ENCODE measurements around the gene SPTBN4. TPM values are rescaled to one million over a fixed set of nuclear protein-coding genes. Genes with fewer than 3 reads are reported as not detected.

SPTBN4 gene
- total RNA-seq, 1 experiment from 2014 or later: 0.63 TPM

GRCh38 chr19:40444000-40444824 lies 22.6 kb upstream of the SPTBN4 start, which contains the start of gene SERTAD3:
Gene SERTAD3, minus strand, starts transcription at chr19:40444335. Its CDS starts 2,255 bp downstream, at chr19:40442080.
- peaks cover 52% of the 10 kb centered on the region for H3K36me3 Mint-ChIP-seq (ENCODE audit: insufficient read depth, unreplicated experiment)
- H3K4me3 Mint-ChIP-seq (ENCODE audit: unreplicated experiment): peak within 1 kb of the TSS; percentile 100
- POLR2A ChIA-PET: interaction anchor here (0.5 to 10.0 kb wide), 22 partner anchors 10 to 273 kb away, joined by 3 to 125 read pairs (median 5); partner anchors contain the start of genes AKT2, BLVRB, C19orf47 and COQ8B
- H3K9me3 Mint-ChIP-seq (ENCODE audit: unreplicated experiment): no peaks in the 10 kb centered on the region
- BruUV-seq (replicated peaks): no TSS peak
- no peak for TF ChIP-seq CTCF (IDR thresholded peaks at IDR 0.05; ENCODE audit: unreplicated experiment)
- no peaks in the 10 kb centered on the region for H3K27me3 Mint-ChIP-seq (ENCODE audit: insufficient read depth, unreplicated experiment)
- H3K27ac Mint-ChIP-seq (ENCODE audit: low read depth, unreplicated experiment): peak within 1 kb of the TSS; percentile 92
- DNase-seq (ENCODE audit: unreplicated experiment): peak; percentile 96
- intact Hi-C loops (cut with micrococcal nuclease): loop anchor here (1.0 to 5.0 kb wide), 3 partner anchors 21 to 137 kb away; partner anchors contain the start of gene BLVRB
- H3K4me1 Mint-ChIP-seq (ENCODE audit: insufficient read depth, unreplicated experiment): peaks cover 22% of the 10 kb centered on the region
- CTCF ChIA-PET: interaction anchor here (0.5 to 2.5 kb wide), 4 partner anchors 18 to 70 kb away, joined by 3 to 18 read pairs (median 3); no protein-coding TSS in a partner anchor

- POLR2A ChIA-PET: interaction anchor here (0.6 to 10.0 kb wide), 15 partner anchors 9 to 999 kb away, joined by 3 to 125 read pairs (median 4); partner anchors contain the start of genes BLVRB and SERTAD1
These were observed 21.9 kb upstream of the SPTBN4 start for GRCh38 chr19:40444825-40445312.

GRCh38 chr19:40445780-40446262 lies 21.0 kb upstream of the SPTBN4 start:
- Mint-ChIP-seq H3K9me3 (ENCODE audit: unreplicated experiment) (no peaks in the 10 kb centered on the region), H3K36me3 (ENCODE audit: insufficient read depth, unreplicated experiment) (peaks cover 45% of the 10 kb centered on the region), H3K27ac (ENCODE audit: low read depth, unreplicated experiment) (no peak overlapping the region), H3K27me3 (ENCODE audit: insufficient read depth, unreplicated experiment) (no peaks in the 10 kb centered on the region), H3K4me3 (ENCODE audit: unreplicated experiment) (peak overlapping the region; percentile 61), H3K4me1 (ENCODE audit: insufficient read depth, unreplicated experiment) (peaks cover 21% of the 10 kb centered on the region)
- DNase-seq (ENCODE audit: unreplicated experiment): peak; percentile 59
- intact Hi-C loops (cut with micrococcal nuclease): loop anchor here (2.0 kb wide), 1 partner anchor 19 kb away; the partner anchor contains the start of gene BLVRB
- no peak for TF ChIP-seq CTCF (IDR thresholded peaks at IDR 0.05; ENCODE audit: unreplicated experiment)
- POLR2A ChIA-PET: interaction anchor here (1.3 to 10.0 kb wide), 5 partner anchors 11 to 23 kb away, joined by 4 to 125 read pairs (median 64); partner anchors contain the start of genes BLVRB and SERTAD1
- BruUV-seq (replicated peaks): no TSS peak
- CTCF ChIA-PET: interaction anchor here (0.9 to 1.2 kb wide), 2 partner anchors 17 to 25 kb away, joined by 5 read pairs; no protein-coding TSS in a partner anchor

More at GRCh38 chr19:40444825-40445312, 21.9 kb upstream of the SPTBN4 start:
- Mint-ChIP-seq H3K9me3 (ENCODE audit: unreplicated experiment) (no peaks in the 10 kb centered on the region), H3K27ac (ENCODE audit: low read depth, unreplicated experiment) (peak overlapping the region; percentile 92), H3K4me3 (ENCODE audit: unreplicated experiment) (peak overlapping the region; percentile 100), H3K36me3 (ENCODE audit: insufficient read depth, unreplicated experiment) (peaks cover 54% of the 10 kb centered on the region), H3K4me1 (ENCODE audit: insufficient read depth, unreplicated experiment) (peaks cover 22% of the 10 kb centered on the region), H3K27me3 (ENCODE audit: insufficient read depth, unreplicated experiment) (no peaks in the 10 kb centered on the region)
- TF ChIP-seq CTCF (IDR thresholded peaks at IDR 0.05; ENCODE audit: unreplicated experiment): no peak
- BruUV-seq (replicated peaks): no TSS peak
- intact Hi-C loops (cut with micrococcal nuclease): loop anchor here (2.0 to 5.0 kb wide), 2 partner anchors 20 to 138 kb away; partner anchors contain the start of gene BLVRB
- no peak for DNase-seq (ENCODE audit: unreplicated experiment)
- CTCF ChIA-PET: interaction anchor here (0.9 kb wide), 1 partner anchor 24 kb away, joined by 5 read pairs; no protein-coding TSS in a partner anchor
